Ishikawa (cell line): ENCODE measurements around the gene ZNF675.

Source experiments
- MAX ChIP-seq: IDR thresholded peaks from 2 replicates; pipeline ENCODE4 v1.6.1; 2012
- TCF12 ChIP-seq: IDR thresholded peaks from 2 replicates; pipeline ENCODE4 v1.6.1; 2012; ENCODE audit warnings: low read depth

GRCh38 chr19:23698711-23699520 lies 11.9 kb upstream of the ZNF675 start:
- TF ChIP-seq TCF12 (no peak), MAX (no peak)
